ENCODE results near the gene PRKCA. TPM values are rescaled to one million over a fixed set of nuclear protein-coding genes. Genes with fewer than 3 reads are reported as not detected.
"Not testable (repeated sequence)": the region's sequence is repeated elsewhere in the genome, so short reads cannot be mapped to it uniquely, and the experiment has no call there.

PRKCA gene
- total RNA-seq, 1 experiment from 2014 or later = 22.6 TPM

GRCh38 chr17:66488864-66489263 is 186.5 kb downstream of the PRKCA start:
- H3K4me3 ChIP-seq (ENCODE audit: low read length) = no peak overlapping the region
- peaks cover 17% of the 10 kb centered on the region for H3K4me1 ChIP-seq (ENCODE audit: insufficient read depth, low read length)
- H2AFZ ChIP-seq (ENCODE audit: low read length) = no peak overlapping the region
- TF ChIP-seq EZH2 (IDR thresholded peaks at IDR 0.05; ENCODE audit: low read length, unreplicated experiment) (no peak), CTCF (conservative IDR thresholded peaks at IDR 0.05; ENCODE audit: low read depth, low read length) (no peak), EZH2phosphoT487 (IDR thresholded peaks at IDR 0.05; ENCODE audit: borderline replicate concordance, low read length) (no peak)
- POLR2A ChIA-PET (ENCODE audit: unreplicated experiment) = no interaction called here
- DNase-seq (no peak), ATAC-seq (no peak)
- no peaks in the 10 kb centered on the region for H3K36me3 ChIP-seq (ENCODE audit: low read depth, low read length)
- no peaks in the 10 kb centered on the region for H3K9me3 ChIP-seq (ENCODE audit: low read length)
- H3K79me2 ChIP-seq (ENCODE audit: low read length) = 0 out of 2 replicates have a peak, but pooled peaks cover 7% of the 10 kb centered on the region
- H3F3A ChIP-seq (ENCODE audit: low read length, unreplicated experiment) = peaks cover 4% of the 10 kb centered on the region
- intact Hi-C loops (cut with micrococcal nuclease) = no loop called here
- CTCF ChIA-PET = no interaction called here
- no peaks in the 10 kb centered on the region for H3K27me3 ChIP-seq (ENCODE audit: low read length)
- no TSS peak for BruUV-seq (replicated peaks)
- H3K9me2 ChIP-seq (replicated peaks; ENCODE audit: low read length) = no peaks in the 10 kb centered on the region
- no peak overlapping the region for H3K9ac ChIP-seq (ENCODE audit: low read length)
- no peaks in the 10 kb centered on the region for H4K20me1 ChIP-seq (ENCODE audit: low read length)
- H3K27ac ChIP-seq (ENCODE audit: low read length) = no peak overlapping the region
- no peak overlapping the region for H3K4me2 ChIP-seq (ENCODE audit: low read length)

GRCh38 chr17:66489576-66489975 is 187.2 kb downstream of the PRKCA start:
- H3K36me3 ChIP-seq (ENCODE audit: low read depth, low read length); H3F3A ChIP-seq (ENCODE audit: low read length, unreplicated experiment); H3K27ac ChIP-seq (ENCODE audit: low read length); H3K79me2 ChIP-seq (ENCODE audit: low read length); H3K4me2 ChIP-seq (ENCODE audit: low read length); H3K27me3 ChIP-seq (ENCODE audit: low read length); H2AFZ ChIP-seq (ENCODE audit: low read length); intact Hi-C loops (cut with micrococcal nuclease); H3K9me3 ChIP-seq (ENCODE audit: low read length); H3K4me3 ChIP-seq (ENCODE audit: low read length); H4K20me1 ChIP-seq (ENCODE audit: low read length); BruUV-seq (replicated peaks); DNase-seq; ATAC-seq; CTCF ChIA-PET; POLR2A ChIA-PET (ENCODE audit: unreplicated experiment); H3K9ac ChIP-seq (ENCODE audit: low read length); H3K9me2 ChIP-seq (replicated peaks; ENCODE audit: low read length): not testable (repeated sequence)
- peaks cover 24% of the 10 kb centered on the region for H3K4me1 ChIP-seq (ENCODE audit: insufficient read depth, low read length)

- DNase-seq (no peak), ATAC-seq (no peak)
- Histone ChIP-seq H3K4me1 (ENCODE audit: insufficient read depth, low read length) (peaks cover 28% of the 10 kb centered on the region), H3K9ac (ENCODE audit: low read length) (no peak overlapping the region), H3K27me3 (ENCODE audit: low read length) (no peaks in the 10 kb centered on the region), H3K9me3 (ENCODE audit: low read length) (no peaks in the 10 kb centered on the region), H3F3A (ENCODE audit: low read length, unreplicated experiment) (peaks cover 9% of the 10 kb centered on the region), H2AFZ (ENCODE audit: low read length) (no peak overlapping the region), H3K4me3 (ENCODE audit: low read length) (no peak overlapping the region), H4K20me1 (ENCODE audit: low read length) (no peaks in the 10 kb centered on the region), H3K36me3 (ENCODE audit: low read depth, low read length) (no peaks in the 10 kb centered on the region), H3K4me2 (ENCODE audit: low read length) (no peak overlapping the region), H3K79me2 (ENCODE audit: low read length) (peaks cover 16% of the 10 kb centered on the region), H3K27ac (ENCODE audit: low read length) (no peak overlapping the region), H3K9me2 (replicated peaks; ENCODE audit: low read length) (no peaks in the 10 kb centered on the region)
- intact Hi-C loops (cut with micrococcal nuclease) = no loop called here
- TF ChIP-seq EZH2phosphoT487 (IDR thresholded peaks at IDR 0.05; ENCODE audit: borderline replicate concordance, low read length) (no peak), EZH2 (IDR thresholded peaks at IDR 0.05; ENCODE audit: low read length, unreplicated experiment) (no peak), CTCF (conservative IDR thresholded peaks at IDR 0.05; ENCODE audit: low read depth, low read length) (no peak)
- BruUV-seq (replicated peaks) = no TSS peak
- CTCF ChIA-PET = no interaction called here
- POLR2A ChIA-PET (ENCODE audit: unreplicated experiment) = no interaction called here
Observed at GRCh38 chr17:66491213-66491612, 188.8 kb downstream of the PRKCA start.
